Tibial artery (tissue), 4 donors: Measurements from ENCODE around the gene FBXL22.

Source experiments
- DNase-seq, 2 donors: peaks; one replicate each; pipeline ENCODE4 v3.0.0-alpha.2; 2019
- H3K27ac ChIP-seq, 2 donors: fragments of 200-600 bp; sonication (generic) in 1 of 2; 1 replicate in 1 of 2; 2 replicates in 1 of 2; pipeline ENCODE4 v1.5.1; 2018 to 2019; ENCODE audit warnings: mild to moderate bottlenecking in 1 of 2
- H3K27me3 ChIP-seq, 2 donors: fragments of 200-600 bp; sonication (generic) in 1 of 2; one replicate each; pipeline versions ENCODE4 v1.5.1 to v1.6.0; 2016 to 2019
- H3K36me3 ChIP-seq, 3 donors: fragments of 200-600 bp; sonication (generic) in 2 of 3; one replicate each; pipeline ENCODE4 v1.5.1; 2016 to 2019; ENCODE audit warnings: mild to moderate bottlenecking in 2 of 3
- H3K4me1 ChIP-seq, 4 donors: fragments of 200-600 bp; sonication (generic) in 2 of 4; 1 replicate in 3 of 4; 2 replicates in 1 of 4; pipeline ENCODE4 v1.5.1; 2016 to 2019
- H3K4me3 ChIP-seq, 2 donors: fragments of 200-600 bp; sonication (generic) in 1 of 2; 1 replicate in 1 of 2; 2 replicates in 1 of 2; pipeline ENCODE4 v1.5.1; 2018 to 2019; ENCODE audit warnings: mild to moderate bottlenecking in 2 of 2
- H3K9me3 ChIP-seq, 3 donors: fragments of 200-600 bp; sonication (generic) in 1 of 3; one replicate each; pipeline ENCODE4 v1.5.1; 2016 to 2019
- CTCF ChIP-seq, 2 experiments: fragments of 200-600 bp in 1 of 2; fragments of 450-650 bp in 1 of 2; IDR thresholded peaks; one replicate each; pipeline ENCODE4 v1.5.1; 2017 to 2019; ENCODE audit warnings: antibody characterized with exemption in 2 of 2, mild to moderate bottlenecking in 1 of 2, moderate library complexity in 1 of 2
- intact Hi-C: fragments of 100-400 bp; cut with DNase I; formaldehyde crosslinking; loops from one replicate; pipeline ENCODE4 v1.15.0; 2023; ENCODE audit warnings: low total_unique reads

The FBXL22 gene

GRCh38 chr15:63556246-63556645, 40.9 kb upstream of the FBXL22 start:
- H3K4me1 ChIP-seq: peaks cover 0 to 31% (median 11%) of the 10 kb centered on the region in 4 donors
- DNase-seq: no peak
- no peaks in the 10 kb centered on the region for H3K9me3 ChIP-seq
- no peak for TF ChIP-seq CTCF (IDR thresholded peaks at IDR 0.05)
- no peak overlapping the region for H3K4me3 ChIP-seq
- no peaks in the 10 kb centered on the region for H3K27me3 ChIP-seq
- peaks cover 25 to 31% (median 26%) of the 10 kb centered on the region in 3 donors for H3K36me3 ChIP-seq
- intact Hi-C loops: no loop called here
- no peak overlapping the region for H3K27ac ChIP-seq

GRCh38 chr15:63556736-63557135, 40.5 kb upstream of the FBXL22 start:
- Histone ChIP-seq H3K4me1 (peaks cover 0 to 26% (median 10%) of the 10 kb centered on the region in 4 donors), H3K36me3 (peaks cover 30 to 36% (median 31%) of the 10 kb centered on the region in 3 donors), H3K4me3 (no peak overlapping the region), H3K27ac (no peak overlapping the region), H3K9me3 (no peaks in the 10 kb centered on the region), H3K27me3 (no peaks in the 10 kb centered on the region)
- intact Hi-C loops: no loop called here
- no peak for TF ChIP-seq CTCF (IDR thresholded peaks at IDR 0.05)
- no peak for DNase-seq

- Histone ChIP-seq H3K4me1 (no peaks in the 10 kb centered on the region), H3K27me3 (no peaks in the 10 kb centered on the region), H3K4me3 (no peak overlapping the region), H3K9me3 (no peaks in the 10 kb centered on the region), H3K27ac (no peak overlapping the region), H3K36me3 (peaks cover 44 to 66% (median 54%) of the 10 kb centered on the region in 3 donors)
- DNase-seq: no peak
- intact Hi-C loops: no loop called here
- TF ChIP-seq CTCF (IDR thresholded peaks at IDR 0.05): no peak
Measured at GRCh38 chr15:63559753-63560152, 37.4 kb upstream of the FBXL22 start.

- H3K4me3 ChIP-seq: no peak overlapping the region
- no peak overlapping the region for H3K27ac ChIP-seq
- intact Hi-C loops: no loop called here
- no peak for TF ChIP-seq CTCF (IDR thresholded peaks at IDR 0.05)
- H3K36me3 ChIP-seq: peaks cover 44 to 75% (median 62%) of the 10 kb centered on the region in 3 donors
- H3K9me3 ChIP-seq: no peaks in the 10 kb centered on the region
- no peaks in the 10 kb centered on the region for H3K4me1 ChIP-seq
- no peak for DNase-seq
- no peaks in the 10 kb centered on the region for H3K27me3 ChIP-seq
Measured at GRCh38 chr15:63560741-63561448, 36.3 kb upstream of the FBXL22 start.

- Histone ChIP-seq H3K4me3 (no peak overlapping the region), H3K9me3 (no peaks in the 10 kb centered on the region), H3K4me1 (no peaks in the 10 kb centered on the region), H3K27ac (no peak overlapping the region), H3K27me3 (no peaks in the 10 kb centered on the region), H3K36me3 (peaks cover 30 to 78% (median 71%) of the 10 kb centered on the region in 3 donors)
- intact Hi-C loops: no loop called here
- DNase-seq: no peak
- TF ChIP-seq CTCF (IDR thresholded peaks at IDR 0.05): no peak
Measured at GRCh38 chr15:63564093-63564492, 33.1 kb upstream of the FBXL22 start.
